Esophagus mucosa (tissue), 1 donor: Measurements from ENCODE around the gene GAGE12E. TPM values are rescaled to one million over a fixed set of nuclear protein-coding genes. Genes with fewer than 3 reads are reported as not detected.
"Not testable (repeated sequence)": the region's sequence is repeated elsewhere in the genome, so short reads cannot be mapped to it uniquely, and the experiment has no call there.

Experiments
- ATAC-seq: fragments of 200-7000 bp; cut with Tn5 transposase; one replicate; pipeline ENCODE4 v1.9.1; 2020
- total RNA-seq: library from RNA; stranded (reverse); gene quantifications from one replicate; pipeline ENCODE4 v1.2.4, GENCODE V29; 2023
- donor health status: DM: yes; HTN: yes; CAD: no.

GAGE12E gene, protein sequence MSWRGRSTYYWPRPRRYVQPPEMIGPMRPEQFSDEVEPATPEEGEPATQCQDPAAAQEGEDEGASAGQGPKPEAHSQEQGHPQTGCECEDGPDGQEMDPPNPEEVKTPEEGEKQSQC
- not detected for total RNA-seq

DNA sequence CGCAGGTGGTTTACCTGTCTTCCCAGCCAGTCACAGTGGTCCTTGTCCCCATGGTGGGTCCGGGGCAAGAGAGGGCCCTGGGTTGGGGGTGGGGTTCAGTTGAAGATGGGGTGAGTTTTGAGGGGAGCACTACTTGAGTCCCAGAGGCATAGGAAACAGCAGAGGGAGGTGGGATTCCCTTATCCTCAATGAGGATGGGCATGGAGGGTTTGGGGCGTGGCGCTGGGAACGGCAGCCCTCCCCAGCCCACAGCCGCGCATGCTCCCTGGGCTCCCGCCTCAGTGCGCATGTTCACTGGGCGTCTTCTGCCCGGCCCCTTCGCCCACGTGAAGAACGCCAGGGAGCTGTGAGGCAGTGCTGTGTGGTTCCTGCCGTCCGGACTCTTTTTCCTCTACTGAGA lies at the start of gene GAGE12E:
TSS of gene GAGE12E (plus strand) at position 301 of the 400 bp plus-strand sequence. CDS start 1,155 bp downstream, outside the sequence.
- ATAC-seq = not testable (repeated sequence)

DNA sequence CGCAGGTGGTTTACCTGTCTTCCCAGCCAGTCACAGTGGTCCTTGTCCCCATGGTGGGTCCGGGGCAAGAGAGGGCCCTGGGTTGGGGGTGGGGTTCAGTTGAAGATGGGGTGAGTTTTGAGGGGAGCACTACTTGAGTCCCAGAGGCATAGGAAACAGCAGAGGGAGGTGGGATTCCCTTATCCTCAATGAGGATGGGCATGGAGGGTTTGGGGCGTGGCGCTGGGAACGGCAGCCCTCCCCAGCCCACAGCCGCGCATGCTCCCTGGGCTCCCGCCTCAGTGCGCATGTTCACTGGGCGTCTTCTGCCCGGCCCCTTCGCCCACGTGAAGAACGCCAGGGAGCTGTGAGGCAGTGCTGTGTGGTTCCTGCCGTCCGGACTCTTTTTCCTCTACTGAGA lies 19.2 kb upstream of the GAGE12E start, which contains the start of gene GAGE12C:
TSS of gene GAGE12C (plus strand) at position 301 of the 400 bp plus-strand sequence. CDS start 1,155 bp downstream, outside the sequence.
- ATAC-seq = not testable (repeated sequence)

DNA sequence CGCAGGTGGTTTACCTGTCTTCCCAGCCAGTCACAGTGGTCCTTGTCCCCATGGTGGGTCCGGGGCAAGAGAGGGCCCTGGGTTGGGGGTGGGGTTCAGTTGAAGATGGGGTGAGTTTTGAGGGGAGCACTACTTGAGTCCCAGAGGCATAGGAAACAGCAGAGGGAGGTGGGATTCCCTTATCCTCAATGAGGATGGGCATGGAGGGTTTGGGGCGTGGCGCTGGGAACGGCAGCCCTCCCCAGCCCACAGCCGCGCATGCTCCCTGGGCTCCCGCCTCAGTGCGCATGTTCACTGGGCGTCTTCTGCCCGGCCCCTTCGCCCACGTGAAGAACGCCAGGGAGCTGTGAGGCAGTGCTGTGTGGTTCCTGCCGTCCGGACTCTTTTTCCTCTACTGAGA lies 9.7 kb upstream of the GAGE12E start, which contains the start of gene GAGE12D:
TSS of gene GAGE12D (plus strand) at position 301 of the 400 bp plus-strand sequence. CDS start 1,155 bp downstream, outside the sequence.
- not testable (repeated sequence) for ATAC-seq

DNA sequence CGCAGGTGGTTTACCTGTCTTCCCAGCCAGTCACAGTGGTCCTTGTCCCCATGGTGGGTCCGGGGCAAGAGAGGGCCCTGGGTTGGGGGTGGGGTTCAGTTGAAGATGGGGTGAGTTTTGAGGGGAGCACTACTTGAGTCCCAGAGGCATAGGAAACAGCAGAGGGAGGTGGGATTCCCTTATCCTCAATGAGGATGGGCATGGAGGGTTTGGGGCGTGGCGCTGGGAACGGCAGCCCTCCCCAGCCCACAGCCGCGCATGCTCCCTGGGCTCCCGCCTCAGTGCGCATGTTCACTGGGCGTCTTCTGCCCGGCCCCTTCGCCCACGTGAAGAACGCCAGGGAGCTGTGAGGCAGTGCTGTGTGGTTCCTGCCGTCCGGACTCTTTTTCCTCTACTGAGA lies 9.5 kb downstream of the GAGE12E start, which contains the start of gene GAGE12F:
TSS of gene GAGE12F (plus strand) at position 301 of the 400 bp plus-strand sequence. CDS start 1,155 bp downstream, outside the sequence.
- not testable (repeated sequence) for ATAC-seq

DNA sequence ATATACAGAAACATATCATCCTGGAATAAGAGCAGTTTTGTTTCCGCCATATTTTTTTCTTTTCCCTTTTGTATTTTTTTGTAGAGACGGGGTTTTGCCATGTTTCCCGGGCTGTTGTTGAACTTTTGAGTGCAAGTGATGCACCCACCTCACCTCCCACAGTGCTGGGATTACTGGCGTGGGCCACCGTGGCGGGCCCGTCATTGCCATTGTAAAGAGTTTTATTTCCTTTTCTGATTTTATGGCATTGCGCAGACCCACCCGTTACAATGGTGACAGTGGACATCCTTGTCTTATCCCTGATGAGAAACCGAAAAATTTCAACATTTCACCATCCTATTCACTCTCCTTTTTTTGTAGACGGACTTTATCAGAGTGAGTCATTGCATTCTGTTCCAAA lies 17.6 kb downstream of the GAGE12E start:
- not testable (repeated sequence) for ATAC-seq

DNA sequence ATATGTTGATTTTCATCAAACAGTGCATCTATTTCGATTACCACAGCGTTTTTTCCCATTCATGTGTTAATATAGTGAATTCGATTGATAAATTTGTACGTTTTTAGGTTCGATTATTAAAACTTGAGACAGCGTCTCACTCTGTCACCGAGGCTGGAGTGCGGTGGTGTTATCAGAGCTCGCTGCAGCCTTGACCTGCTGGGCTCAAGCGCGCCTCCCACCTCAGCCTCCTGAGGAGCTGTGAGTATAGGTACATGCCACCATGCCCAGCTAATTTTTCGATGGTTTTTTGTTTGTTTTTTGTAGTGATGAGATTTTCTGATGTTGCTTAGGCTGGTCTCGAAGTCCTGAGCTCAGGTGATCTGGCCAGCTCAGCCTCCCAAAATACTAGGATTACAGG lies 18.1 kb downstream of the GAGE12E start:
- not testable (repeated sequence) for ATAC-seq

DNA sequence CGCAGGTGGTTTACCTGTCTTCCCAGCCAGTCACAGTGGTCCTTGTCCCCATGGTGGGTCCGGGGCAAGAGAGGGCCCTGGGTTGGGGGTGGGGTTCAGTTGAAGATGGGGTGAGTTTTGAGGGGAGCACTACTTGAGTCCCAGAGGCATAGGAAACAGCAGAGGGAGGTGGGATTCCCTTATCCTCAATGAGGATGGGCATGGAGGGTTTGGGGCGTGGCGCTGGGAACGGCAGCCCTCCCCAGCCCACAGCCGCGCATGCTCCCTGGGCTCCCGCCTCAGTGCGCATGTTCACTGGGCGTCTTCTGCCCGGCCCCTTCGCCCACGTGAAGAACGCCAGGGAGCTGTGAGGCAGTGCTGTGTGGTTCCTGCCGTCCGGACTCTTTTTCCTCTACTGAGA lies 19.0 kb downstream of the GAGE12E start, which contains the start of gene GAGE12G:
TSS of gene GAGE12G (plus strand) at position 301 of the 400 bp plus-strand sequence. CDS start 1,155 bp downstream, outside the sequence.
- ATAC-seq = not testable (repeated sequence)

DNA sequence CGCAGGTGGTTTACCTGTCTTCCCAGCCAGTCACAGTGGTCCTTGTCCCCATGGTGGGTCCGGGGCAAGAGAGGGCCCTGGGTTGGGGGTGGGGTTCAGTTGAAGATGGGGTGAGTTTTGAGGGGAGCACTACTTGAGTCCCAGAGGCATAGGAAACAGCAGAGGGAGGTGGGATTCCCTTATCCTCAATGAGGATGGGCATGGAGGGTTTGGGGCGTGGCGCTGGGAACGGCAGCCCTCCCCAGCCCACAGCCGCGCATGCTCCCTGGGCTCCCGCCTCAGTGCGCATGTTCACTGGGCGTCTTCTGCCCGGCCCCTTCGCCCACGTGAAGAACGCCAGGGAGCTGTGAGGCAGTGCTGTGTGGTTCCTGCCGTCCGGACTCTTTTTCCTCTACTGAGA lies 28.6 kb downstream of the GAGE12E start, which contains the start of gene GAGE12H:
TSS of gene GAGE12H (plus strand) at position 301 of the 400 bp plus-strand sequence. CDS start 1,155 bp downstream, outside the sequence.
- ATAC-seq = not testable (repeated sequence)

DNA sequence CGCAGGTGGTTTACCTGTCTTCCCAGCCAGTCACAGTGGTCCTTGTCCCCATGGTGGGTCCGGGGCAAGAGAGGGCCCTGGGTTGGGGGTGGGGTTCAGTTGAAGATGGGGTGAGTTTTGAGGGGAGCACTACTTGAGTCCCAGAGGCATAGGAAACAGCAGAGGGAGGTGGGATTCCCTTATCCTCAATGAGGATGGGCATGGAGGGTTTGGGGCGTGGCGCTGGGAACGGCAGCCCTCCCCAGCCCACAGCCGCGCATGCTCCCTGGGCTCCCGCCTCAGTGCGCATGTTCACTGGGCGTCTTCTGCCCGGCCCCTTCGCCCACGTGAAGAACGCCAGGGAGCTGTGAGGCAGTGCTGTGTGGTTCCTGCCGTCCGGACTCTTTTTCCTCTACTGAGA lies 38.1 kb downstream of the GAGE12E start, which contains the start of gene GAGE2A:
TSS of gene GAGE2A (plus strand) at position 301 of the 400 bp plus-strand sequence. CDS start 1,155 bp downstream, outside the sequence.
- ATAC-seq = not testable (repeated sequence)

DNA sequence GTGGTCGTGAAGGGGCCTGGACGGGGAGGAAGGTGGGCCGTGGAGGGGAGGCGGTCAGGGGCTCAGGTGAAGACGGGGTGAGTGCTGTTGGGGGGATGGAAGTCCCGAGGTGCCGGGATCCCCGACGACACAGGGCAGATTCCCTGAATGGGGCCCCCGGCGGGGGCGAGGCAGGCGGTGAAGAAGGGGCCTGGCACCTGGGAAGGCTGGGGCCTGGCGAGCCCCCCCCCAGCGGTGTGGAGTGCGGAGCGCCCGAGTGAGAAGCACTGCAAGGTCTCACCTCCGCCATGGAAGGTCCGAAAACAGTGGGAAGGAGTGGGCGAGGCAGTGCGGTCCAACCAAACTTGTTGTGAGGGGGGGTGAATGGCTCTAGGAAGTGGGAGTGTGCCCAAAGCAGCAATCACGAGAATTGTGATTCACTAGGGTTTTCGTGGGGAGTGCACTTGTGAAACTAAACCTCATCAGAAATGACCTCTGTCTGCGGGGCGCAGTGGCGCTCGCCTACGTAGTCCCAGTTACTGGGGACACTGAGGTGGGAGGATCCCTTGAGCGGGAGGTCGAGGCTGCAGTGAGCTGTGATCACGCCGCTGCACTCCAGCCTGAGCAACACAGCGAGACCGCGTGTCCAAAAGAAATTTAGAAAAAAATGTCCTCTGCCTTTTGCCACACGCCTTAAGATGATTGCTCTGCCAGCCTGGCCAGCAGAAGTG lies 38.8 kb downstream of the GAGE12E start:
- ATAC-seq = not testable (repeated sequence)

DNA sequence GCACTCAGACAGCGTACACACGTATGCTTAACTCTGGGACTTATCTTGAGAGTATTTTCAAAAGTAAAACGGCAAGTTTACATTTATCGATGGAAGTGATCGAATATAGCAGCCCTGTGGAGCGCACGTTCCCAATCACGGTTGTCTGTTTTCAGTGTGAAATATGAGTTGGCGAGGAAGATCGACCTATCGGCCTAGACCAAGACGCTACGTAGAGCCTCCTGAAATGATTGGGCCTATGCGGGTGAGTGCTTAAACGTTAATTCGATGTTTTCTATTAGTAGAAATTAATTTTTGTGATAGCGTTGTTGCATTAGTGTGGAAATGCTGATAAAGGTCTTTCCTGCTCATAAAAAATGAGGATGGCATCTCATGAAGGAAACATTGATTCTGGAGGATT lies 39.4 kb downstream of the GAGE12E start:
- not testable (repeated sequence) for ATAC-seq

DNA sequence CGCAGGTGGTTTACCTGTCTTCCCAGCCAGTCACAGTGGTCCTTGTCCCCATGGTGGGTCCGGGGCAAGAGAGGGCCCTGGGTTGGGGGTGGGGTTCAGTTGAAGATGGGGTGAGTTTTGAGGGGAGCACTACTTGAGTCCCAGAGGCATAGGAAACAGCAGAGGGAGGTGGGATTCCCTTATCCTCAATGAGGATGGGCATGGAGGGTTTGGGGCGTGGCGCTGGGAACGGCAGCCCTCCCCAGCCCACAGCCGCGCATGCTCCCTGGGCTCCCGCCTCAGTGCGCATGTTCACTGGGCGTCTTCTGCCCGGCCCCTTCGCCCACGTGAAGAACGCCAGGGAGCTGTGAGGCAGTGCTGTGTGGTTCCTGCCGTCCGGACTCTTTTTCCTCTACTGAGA lies 47.6 kb downstream of the GAGE12E start, which contains the start of gene GAGE1:
TSS of gene GAGE1 (plus strand) at position 301 of the 400 bp plus-strand sequence. CDS start 1,155 bp downstream, outside the sequence.
- not testable (repeated sequence) for ATAC-seq

Other genes starting within 250 kb of the GAGE12E start
- gene GAGE10, start 247.6 kb upstream of the GAGE12E start, total RNA-seq = not detected
- not detected for gene GAGE12J, start 229.3 kb upstream of the GAGE12E start, total RNA-seq
- not detected for gene GAGE13, start 219.7 kb upstream of the GAGE12E start, total RNA-seq
- gene GAGE12C, start 19.1 kb upstream of the GAGE12E start, total RNA-seq = not detected
- not detected for gene GAGE12D, start 9.6 kb upstream of the GAGE12E start, total RNA-seq
- not detected for gene GAGE12F, start 9.6 kb downstream of the GAGE12E start, total RNA-seq
- not detected for gene GAGE12G, start 19.1 kb downstream of the GAGE12E start, total RNA-seq
- gene GAGE12H, start 28.7 kb downstream of the GAGE12E start, total RNA-seq = not detected
- gene GAGE2A, start 38.2 kb downstream of the GAGE12E start, total RNA-seq = not detected
- not detected for gene GAGE1, start 47.7 kb downstream of the GAGE12E start, total RNA-seq
- not detected for gene PAGE1, start 144.7 kb downstream of the GAGE12E start, total RNA-seq